ENCODE results near the gene MTMR11. TPM values are rescaled to one million over a fixed set of nuclear protein-coding genes. Genes with fewer than 3 reads are reported as not detected.

Gene MTMR11
- total and polyA plus RNA-seq, 2 of the 8 experiments (the other 6 are each of a cell fraction or from before 2014, with no cell fraction given) = 3.7 to 4.8 TPM

GRCh38 chr1:149949911-149950310, 13.2 kb upstream of the MTMR11 start:
- Histone ChIP-seq H3K9ac (replicated peaks in 1 of 4; ENCODE audit: extremely low read depth in 1 of 4, low read depth in 3 of 4, low read length in 3 of 4) (no peak overlapping the region), H4K20me1 (replicated peaks in 1 of 2; ENCODE audit: control insufficient read depth in 1 of 2, insufficient read depth in 2 of 2, low read length in 2 of 2) (no peaks in the 10 kb centered on the region), H3K56ac (replicated peaks; ENCODE audit: insufficient read length, low read depth, low read length) (no peak overlapping the region), H3K4me1 (replicated peaks in 1 of 4; ENCODE audit: control insufficient read depth in 3 of 4, insufficient read depth in 4 of 4, low read length in 3 of 4) (no peaks in the 10 kb centered on the region), H3K27me3 (replicated peaks in 1 of 4; ENCODE audit: control insufficient read depth in 3 of 4, extremely low read depth in 1 of 4, insufficient read depth in 3 of 4, low read length in 3 of 4) (no peaks in the 10 kb centered on the region), H2BK20ac (ENCODE audit: low read length) (no peak overlapping the region), H3K4ac (replicated peaks; ENCODE audit: insufficient read length, low read depth, low read length) (no peak overlapping the region), H2BK12ac (ENCODE audit: low read depth, low read length) (no peak overlapping the region), H3K23ac (ENCODE audit: insufficient read length) (no peak overlapping the region), H3K9me3 (ENCODE audit: insufficient read depth in 2 of 2, low read depth in 1 of 2, low read length in 1 of 2) (no peaks in the 10 kb centered on the region), H3K18ac (ENCODE audit: extremely low read depth, low read length) (no peak overlapping the region), H3K79me1 (ENCODE audit: low read depth, low read length) (no peaks in the 10 kb centered on the region), H4K91ac (replicated peaks; ENCODE audit: insufficient read length, low read length) (no peak overlapping the region), H3K36me3 (ENCODE audit: control insufficient read depth in 2 of 4, insufficient read depth in 4 of 4, low read length in 3 of 4) (peaks cover 2 to 37% (median 25%) of the 10 kb centered on the region in 4 experiments; a peak in 7 of 8 replicates), H2AK5ac (ENCODE audit: low read depth, low read length) (no peak overlapping the region), H3K4me2 (ENCODE audit: insufficient read depth in 1 of 2, low read depth in 2 of 2, low read length in 2 of 2) (no peak overlapping the region), H2BK5ac (ENCODE audit: low read depth, low read length) (no peak overlapping the region), H4K5ac (ENCODE audit: insufficient read length, low read depth, low read length) (no peak overlapping the region), H3K79me2 (ENCODE audit: control insufficient read depth in 1 of 2, insufficient read depth in 2 of 2, low read length in 2 of 2) (no peaks in the 10 kb centered on the region), H3K4me3 (ENCODE audit: extremely low read depth in 1 of 4, insufficient read depth in 2 of 4, low read depth in 3 of 4, low read length in 4 of 4) (no peak overlapping the region), H2BK120ac (replicated peaks; ENCODE audit: low read depth, low read length) (no peak overlapping the region), H2BK15ac (ENCODE audit: low read length) (no peak overlapping the region), H3K23me2 (ENCODE audit: low read depth, low read length) (no peaks in the 10 kb centered on the region), H4K8ac (ENCODE audit: extremely low read depth, insufficient read depth, low read length) (no peak overlapping the region), H3K14ac (ENCODE audit: insufficient read length) (no peak overlapping the region), H2AFZ (ENCODE audit: low read length) (no peak overlapping the region), H3K27ac (ENCODE audit: low read depth, low read length) (no peak overlapping the region)
- ChIA-PET CTCF (ENCODE audit: partially characterized antibody) (interaction anchor here (0.9 to 1.4 kb wide), 2 partner anchors 11 to 238 kb away, joined by 4 to 6 read pairs; no protein-coding TSS in a partner anchor), POLR2A (ENCODE audit: partially characterized antibody) (no interaction called here)
- FAIRE-seq (no peak), DNase-seq (ENCODE audit: low read depth in 1 of 2, low spot score in 2 of 2) (no peak)
- TF ChIP-seq GTF2F1 (IDR thresholded peaks at IDR 0.05; ENCODE audit: borderline replicate concordance, low read depth, low read length) (no peak), MAX (IDR thresholded peaks at IDR 0.05) (0 out of 2 replicates have a peak, but pooled peaks have one; percentile 21)
- WGBS, 2 experiments (ENCODE audit: extremely low coverage in 1 of 2, insufficient coverage in 1 of 2, insufficient read length in 1 of 2, insufficient replicate concordance in 2 of 2, low coverage in 1 of 2, low lambda C conversion rate in 2 of 2, missing lambda C conversion rate in 1 of 2) = 78% methylated on average over 6 of the region's 6 CpGs; no CpG with 5 or more reads in 1 of the 2 experiments

Measured in H1 (cell line).